ENCODE measurements around the gene MRFAP1L1.

- peak in 2 of 11 experiments; percentile 22 to 28 for TF ChIP-seq CTCF (IDR thresholded peaks at IDR 0.05 in 8 of 11, conservative IDR thresholded peaks at IDR 0.05 in 3 of 11)
- peak; percentile 89 to 92 (median 90) for TF ChIP-seq POLR2AphosphoS5 (IDR thresholded peaks at IDR 0.05)
- TF ChIP-seq POLR2A (IDR thresholded peaks at IDR 0.05): peak in 1 of 3 donors; percentile 5
These were observed at the start of gene MRFAP1L1 for GRCh38 chr4:6709230-6710114.

All from spleen (tissue), 7 donors.